Cortex of kidney (tissue), 1 donor: ENCODE measurements around the gene IKZF3.
"Not testable (repeated sequence)": the region's sequence is repeated elsewhere in the genome, so short reads cannot be mapped to it uniquely, and the experiment has no call there.

Source experiments
- DNase-seq: peaks from one replicate; lab custom pipeline; 2025; lab: John Stamatoyannopoulos, UW

The IKZF3 gene

DNA sequence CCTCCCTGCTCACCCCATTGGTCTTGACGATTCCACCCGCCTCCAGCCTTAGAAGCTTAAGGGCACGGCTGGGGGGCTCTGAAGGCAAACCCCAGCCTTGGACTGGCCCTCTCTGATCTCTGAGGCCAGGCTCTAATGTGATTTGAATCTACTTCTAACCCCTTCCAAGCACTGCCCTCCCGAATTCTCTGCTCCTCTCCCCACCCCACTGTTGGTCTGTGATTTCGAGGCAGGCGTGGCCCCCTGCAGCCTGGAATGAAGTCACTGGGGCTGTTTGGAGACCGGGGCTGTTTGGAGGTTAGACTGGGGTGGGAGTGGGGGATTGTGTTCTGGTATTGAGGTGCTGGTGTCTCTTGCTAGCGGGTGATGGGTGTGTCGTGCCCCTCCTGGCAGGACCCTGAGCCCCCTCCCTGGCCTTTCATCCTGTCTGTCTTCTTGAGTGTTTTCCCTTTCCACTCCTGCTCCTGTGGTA, 124.2 kb downstream of the IKZF3 start:
- no peak for DNase-seq

DNA sequence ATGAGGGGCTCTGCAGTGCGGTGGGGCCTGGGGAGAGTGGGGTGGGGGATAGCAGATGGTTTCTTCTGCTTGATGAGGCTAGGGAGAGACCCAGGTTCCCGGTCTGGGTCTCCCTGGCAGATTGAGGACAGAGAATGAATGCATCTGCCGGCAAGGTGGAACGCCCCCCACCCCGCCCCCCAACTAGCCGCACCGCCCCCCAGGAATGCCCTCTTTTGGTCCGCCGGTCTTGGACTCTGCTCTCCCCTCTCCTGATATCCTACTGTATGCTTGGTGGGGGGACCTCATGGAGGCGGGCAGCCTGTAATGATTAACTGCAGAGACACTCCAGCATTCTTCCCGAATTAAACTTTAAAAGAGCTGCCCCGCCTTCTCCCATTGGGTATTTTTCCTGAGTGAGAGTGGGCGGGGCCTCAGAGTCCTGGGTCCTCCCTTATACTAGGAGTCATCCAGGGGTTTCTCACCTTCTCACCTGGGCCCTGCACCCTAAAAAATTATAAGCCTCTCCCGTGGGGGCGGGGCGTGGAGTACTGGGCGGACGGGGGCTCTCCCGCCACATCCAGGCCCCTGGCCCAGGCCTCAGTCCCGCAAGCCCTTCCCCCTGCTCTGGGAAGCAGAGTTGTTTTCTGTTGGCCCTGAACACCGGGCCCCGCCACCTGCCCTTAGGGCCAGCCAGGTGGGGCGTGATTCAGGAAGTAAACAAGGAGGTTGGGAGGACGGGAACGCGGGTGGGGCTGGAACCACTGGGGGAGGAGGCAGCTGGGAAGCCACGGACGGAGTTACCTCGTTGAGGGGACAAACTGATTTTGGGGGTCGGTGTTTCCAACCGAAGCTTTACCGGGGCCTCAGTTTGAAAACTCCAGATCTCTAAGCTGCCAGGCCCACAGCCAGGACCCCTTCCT, 124.9 kb downstream of the IKZF3 start:
- DNase-seq, result no peak

DNA sequence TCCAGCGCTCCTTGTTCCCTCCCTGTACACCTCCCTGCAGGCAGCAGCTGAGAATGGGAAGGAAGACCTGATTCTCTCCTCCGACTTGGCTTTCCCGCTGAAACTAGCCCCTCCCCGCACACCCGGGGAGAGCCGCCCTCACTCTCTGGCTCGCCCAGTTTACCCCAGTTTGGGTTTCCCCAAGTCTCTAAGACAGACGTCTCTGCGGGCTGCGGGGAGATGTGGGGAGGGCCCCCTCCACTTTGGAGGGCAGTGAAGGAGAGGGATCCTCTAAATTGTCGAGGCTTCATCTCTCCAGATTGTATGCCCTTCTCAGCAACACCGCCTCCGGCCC, 125.6 kb downstream of the IKZF3 start:
- no peak for DNase-seq

GRCh38 chr17:39737760-39738567, 126.1 kb downstream of the IKZF3 start, which contains the start of gene GRB7:
TSS of gene GRB7 (plus strand) at chr17:39737938. CDS start at chr17:39742302, 4,364 bp downstream.
- no peak for DNase-seq

DNA sequence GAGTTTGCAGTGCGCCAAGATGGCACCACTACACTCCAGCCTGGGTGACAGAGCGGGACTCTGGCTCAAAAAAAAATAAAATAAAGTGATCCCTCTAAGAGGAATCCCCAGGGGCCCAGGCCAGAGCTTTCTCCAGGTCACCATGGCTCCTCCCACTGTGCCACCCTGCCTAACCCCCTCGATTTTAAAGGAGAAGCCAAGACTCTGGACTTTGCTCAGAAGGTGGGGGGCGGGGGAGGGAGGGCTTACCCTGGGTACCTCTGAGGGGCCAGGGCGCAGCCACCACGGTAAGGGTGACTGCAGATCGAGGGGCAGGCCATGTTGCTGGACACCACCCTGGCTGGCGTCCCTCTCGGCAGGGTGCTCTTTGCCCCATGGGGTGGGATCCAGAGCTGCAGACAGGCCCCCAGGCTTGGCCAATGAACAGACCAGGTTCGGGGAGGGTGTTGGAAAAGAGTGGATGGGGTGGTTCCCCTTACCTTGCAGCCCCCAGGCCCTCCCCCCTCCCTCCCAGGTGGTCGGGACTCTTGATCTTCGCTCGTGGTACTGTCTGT, 126.8 kb downstream of the IKZF3 start:
- DNase-seq, result no peak

DNA sequence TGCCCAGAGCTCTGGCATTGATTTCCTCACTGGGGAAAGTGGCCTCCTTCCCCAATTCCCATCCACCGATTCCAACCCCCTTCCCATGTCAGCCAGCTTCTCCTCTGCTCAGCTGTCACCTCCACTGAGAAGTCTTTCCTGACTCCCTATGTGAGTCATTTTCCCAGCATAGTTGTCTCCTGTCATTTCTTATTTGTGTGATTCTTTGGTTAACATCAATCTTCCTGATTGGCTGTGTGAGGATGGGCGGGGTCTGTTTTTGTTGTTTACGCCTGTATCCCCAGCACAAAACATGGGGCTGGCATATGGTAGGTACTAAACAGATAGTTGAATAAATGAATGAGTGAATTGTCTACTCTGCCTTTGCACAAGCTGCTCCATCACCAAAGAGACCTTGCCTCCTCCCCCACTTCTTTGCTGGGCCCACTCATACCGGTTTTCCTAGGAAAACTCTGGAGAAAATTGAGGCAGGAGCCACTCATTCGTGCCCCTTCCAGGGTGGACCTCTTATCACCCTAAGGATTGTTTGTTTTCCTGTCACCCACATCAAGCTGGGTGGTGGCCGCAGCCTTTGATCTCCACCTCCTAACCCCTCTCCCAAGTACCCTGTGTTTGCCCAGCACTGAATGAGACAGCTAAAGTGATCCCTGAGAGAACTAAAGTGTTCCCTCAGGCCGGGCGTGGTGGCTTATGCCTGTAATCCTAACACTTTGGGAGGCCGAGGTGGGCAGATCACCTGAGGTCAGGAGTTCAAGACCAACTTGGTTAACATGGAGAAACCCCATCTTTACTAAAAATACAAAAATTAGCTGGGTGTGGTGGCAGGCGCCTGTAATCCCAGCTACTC, 127.6 kb downstream of the IKZF3 start:
- no peak for DNase-seq

DNA sequence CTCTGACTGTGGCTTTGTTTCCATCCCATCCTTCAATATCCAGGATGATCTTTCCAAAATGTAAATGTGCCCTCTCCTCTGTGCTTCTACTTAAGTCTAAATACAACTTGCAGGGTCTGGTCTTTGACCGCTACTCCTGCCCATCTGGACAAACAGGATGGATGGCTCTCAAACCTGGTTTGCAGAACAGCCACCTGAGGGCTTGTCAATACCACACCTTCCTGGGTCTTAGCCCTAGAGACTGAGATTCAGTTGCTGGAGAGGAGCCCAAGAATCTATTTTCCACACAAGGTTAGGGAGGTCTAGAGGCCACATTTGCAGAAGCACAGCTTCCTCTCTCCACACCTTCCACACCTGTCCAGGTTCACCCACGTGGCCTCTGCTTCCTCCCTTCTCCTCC, 128.2 kb downstream of the IKZF3 start:
- DNase-seq, result no peak

DNA sequence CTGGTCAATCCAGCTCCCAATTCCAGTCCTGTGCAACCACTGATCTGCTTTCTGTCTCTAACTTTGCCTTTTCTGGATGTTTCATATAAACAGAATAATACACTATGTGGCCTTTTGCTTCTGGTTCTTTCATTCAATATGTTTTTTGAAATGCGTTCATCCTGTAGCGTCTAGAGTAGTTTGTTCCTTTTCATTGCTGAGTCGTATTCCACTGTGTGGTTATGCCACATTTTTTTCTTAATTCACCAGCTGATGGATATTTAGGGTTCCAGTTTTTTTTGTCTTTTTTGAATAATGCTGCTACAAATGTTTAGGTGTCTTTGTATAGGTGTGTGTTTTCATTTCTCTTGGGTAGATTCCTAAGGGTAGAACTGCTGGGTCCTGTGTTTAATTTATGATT, 131.5 kb downstream of the IKZF3 start:
- DNase-seq, result no peak

GRCh38 chr17:39730095-39730921, 133.8 kb downstream of the IKZF3 start, which contains the start of gene MIEN1:
TSS of gene MIEN1 (minus strand) at chr17:39730532. CDS start at chr17:39730495, 37 bp downstream.
- DNase-seq, result peak; percentile 76

DNA sequence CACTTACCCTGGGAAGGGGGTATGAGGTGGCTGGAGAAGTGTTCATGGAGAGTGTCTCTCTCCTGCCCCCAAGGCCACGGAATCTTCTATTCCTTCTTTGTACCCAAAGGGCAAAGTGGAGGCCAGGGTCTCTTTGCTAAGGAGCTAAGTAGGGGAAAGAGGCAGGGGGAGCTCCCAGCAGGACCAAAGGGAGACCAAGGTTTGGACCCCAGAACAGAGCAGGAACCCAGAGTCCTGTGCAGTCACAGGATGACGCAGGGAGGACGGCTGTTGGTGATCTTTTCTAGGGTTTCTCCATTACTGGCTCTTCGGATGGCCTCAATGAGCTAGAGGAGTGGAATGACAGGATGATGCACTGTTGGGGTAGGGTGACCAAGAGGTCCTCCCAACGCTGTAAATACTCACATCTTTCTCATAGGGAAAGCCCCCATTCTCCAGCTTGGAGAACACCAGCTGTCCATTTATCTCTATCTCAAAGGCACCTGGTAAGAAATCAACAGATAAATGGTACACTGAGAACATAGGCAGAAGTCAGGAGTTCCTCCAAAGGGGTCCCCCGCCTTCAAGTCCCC, 134.7 kb downstream of the IKZF3 start:
- no peak for DNase-seq

- no peak for DNase-seq
Measured at GRCh38 chr17:39727556-39727955, 136.6 kb downstream of the IKZF3 start.

GRCh38 chr17:39726617-39727016, 137.5 kb downstream of the IKZF3 start:
- no peak for DNase-seq

DNA sequence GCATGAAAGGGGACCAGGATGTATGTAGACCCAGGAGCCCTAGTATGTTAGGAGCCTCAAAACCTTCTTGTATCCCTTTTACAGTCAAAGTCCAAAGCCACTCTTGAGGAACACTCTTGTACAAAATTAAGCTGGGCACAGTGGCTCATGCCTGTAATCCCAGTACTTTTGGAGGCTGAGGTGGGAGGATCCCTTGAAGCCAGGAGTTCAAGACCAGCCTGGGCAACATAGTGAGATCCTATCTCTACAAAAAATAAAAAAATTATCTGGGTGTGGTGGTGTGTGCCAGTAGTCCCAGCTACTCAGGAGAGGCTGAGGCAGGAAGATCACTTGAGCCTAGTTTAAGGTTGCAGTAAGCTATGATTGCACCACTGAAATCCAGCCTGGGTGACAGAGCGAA, 138.2 kb downstream of the IKZF3 start:
- DNase-seq, result not testable (repeated sequence)

DNA sequence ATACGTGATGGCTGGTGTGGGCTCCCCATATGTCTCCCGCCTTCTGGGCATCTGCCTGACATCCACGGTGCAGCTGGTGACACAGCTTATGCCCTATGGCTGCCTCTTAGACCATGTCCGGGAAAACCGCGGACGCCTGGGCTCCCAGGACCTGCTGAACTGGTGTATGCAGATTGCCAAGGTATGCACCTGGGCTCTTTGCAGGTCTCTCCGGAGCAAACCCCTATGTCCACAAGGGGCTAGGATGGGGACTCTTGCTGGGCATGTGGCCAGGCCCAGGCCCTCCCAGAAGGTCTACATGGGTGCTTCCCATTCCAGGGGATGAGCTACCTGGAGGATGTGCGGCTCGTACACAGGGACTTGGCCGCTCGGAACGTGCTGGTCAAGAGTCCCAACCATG, 139.4 kb downstream of the IKZF3 start:
- DNase-seq, result no peak

DNA sequence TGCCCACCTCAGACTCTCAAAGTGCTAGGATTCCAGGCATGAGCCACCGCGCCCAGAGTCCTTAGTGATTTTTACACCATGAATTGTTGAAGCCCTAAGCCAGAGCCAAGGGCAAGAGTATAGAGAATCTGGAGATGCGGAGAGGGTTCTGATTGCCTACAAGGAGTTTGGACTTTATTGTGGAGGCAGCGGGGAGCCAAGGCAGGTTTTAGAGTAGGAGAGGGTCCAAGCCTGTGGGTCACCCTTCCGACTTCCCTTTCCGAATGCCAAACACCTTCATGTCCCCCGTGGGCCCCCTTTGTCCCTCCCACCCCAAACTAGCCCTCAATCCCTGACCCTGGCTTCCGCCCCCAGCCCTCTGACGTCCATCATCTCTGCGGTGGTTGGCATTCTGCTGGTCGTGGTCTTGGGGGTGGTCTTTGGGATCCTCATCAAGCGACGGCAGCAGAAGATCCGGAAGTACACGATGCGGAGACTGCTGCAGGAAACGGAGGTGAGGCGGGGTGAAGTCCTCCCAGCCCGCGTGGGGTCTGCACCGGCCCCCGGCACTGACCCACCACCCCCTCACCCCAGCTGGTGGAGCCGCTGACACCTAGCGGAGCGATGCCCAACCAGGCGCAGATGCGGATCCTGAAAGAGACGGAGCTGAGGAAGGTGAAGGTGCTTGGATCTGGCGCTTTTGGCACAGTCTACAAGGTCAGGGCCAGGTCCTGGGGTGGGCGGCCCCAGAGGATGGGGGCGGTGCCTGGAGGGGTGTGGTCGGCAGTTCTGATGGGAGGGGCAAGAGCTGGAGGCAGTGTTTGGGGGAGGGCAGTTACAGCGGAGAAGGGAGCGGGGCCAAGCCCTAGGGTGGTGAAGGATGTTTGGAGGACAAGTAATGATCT, 140.9 kb downstream of the IKZF3 start:
- no peak for DNase-seq

- no peak for DNase-seq
Measured at GRCh38 chr17:39722104-39722503, 142.0 kb downstream of the IKZF3 start.

GRCh38 chr17:39719563-39720355, 144.4 kb downstream of the IKZF3 start:
- DNase-seq, result no peak

DNA sequence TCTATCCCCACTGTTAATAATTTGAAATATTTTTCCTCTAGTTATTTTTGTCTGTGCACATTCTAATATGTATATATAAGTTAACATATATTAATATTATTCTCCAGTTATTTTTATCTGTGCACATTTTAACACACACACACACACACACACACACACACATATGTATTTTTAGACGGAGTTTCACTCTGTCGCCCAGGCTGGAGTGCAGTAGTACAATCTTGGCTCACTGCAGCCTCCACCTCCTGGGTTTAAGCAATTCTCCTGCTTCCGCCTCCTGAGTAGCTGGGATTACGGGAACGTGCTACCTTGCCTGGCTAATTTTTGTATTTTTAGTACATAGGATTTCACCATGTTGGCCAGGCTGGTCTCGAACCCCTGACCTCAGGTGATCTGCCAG, 146.5 kb downstream of the IKZF3 start:
- DNase-seq, result no peak
